ENCODE data around the gene MLLT6. TPM values are rescaled to one million over a fixed set of nuclear protein-coding genes. Genes with fewer than 3 reads are reported as not detected.

The MLLT6 gene
- total and polyA plus RNA-seq, 2 of the 13 experiments (the other 11 are each of a cell fraction or from before 2014, with no cell fraction given), result 50.7 to 69.5 TPM

DNA sequence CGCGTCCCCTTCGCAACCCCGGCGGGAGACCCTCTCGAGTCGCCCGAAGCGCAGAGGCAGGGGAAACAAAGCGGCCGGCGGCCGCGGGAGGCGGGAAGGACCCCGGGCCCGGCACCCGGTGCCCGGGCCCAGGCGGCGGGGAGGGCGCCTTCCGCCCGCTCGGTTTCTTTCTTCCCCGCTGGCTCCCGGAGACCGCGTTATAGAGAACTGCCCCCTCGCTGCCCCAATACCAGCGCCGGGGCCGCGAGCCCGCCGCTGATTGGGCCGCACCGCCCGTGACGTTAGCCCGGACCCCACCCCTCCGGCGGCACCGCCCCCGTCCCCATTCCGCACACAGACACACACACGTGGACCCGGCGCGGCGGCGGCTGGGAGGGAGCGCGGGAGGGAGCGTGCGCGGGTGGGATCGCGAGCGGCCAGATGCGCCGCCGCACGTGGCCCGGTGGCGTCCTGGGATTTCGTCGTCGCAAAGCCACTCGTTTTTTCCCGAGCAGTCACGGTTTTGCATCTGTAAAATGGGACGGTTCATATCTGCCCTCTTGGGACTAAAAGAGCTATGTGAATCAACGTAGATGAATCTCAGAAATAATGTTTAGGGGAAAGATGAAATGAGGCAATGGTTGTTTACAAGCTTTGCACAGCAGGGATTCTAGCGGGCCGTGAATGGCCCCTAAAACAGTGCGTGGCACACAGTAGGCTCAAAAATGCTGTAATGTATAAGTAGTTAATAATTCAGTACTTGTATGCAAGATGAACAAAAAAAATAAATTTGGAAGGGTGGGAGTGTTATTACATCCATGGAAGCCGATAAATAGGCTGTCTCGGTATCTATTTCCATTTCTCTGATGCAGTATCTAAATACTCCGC lies 30.1 kb upstream of the MLLT6 start, which contains the start of gene EPOP (continued):
- TF ChIP-seq PBX2 (CRISPR knock-in tag; IDR thresholded peaks at IDR 0.05) (no peak), TCF7L2 (IDR thresholded peaks at IDR 0.05; ENCODE audit: low read depth, low read length) (no peak), ZNF292 (CRISPR knock-in tag; IDR thresholded peaks at IDR 0.05; ENCODE audit: borderline replicate concordance, low read depth) (no peak), TGIF2 (CRISPR knock-in tag; IDR thresholded peaks at IDR 0.05) (peak; percentile 95), ATAD3A (CRISPR knock-in tag; IDR thresholded peaks at IDR 0.05) (no peak), TFE3 (CRISPR knock-in tag; IDR thresholded peaks at IDR 0.05) (peak; percentile 85), MYNN (CRISPR knock-in tag; IDR thresholded peaks at IDR 0.05; ENCODE audit: low read depth) (peak; percentile 84; the same call in 1 of the 2 replicates), HOXD1 (CRISPR knock-in tag; IDR thresholded peaks at IDR 0.05) (peak; percentile 53; the same call in 1 of the 2 replicates), ZNF180 (CRISPR knock-in tag; IDR thresholded peaks at IDR 0.05; ENCODE audit: borderline replicate concordance, low read depth) (0 out of 2 replicates have a peak, but pooled peaks have one; percentile 71), ZNF710 (CRISPR knock-in tag; IDR thresholded peaks at IDR 0.05; ENCODE audit: borderline replicate concordance) (no peak), ZNF10 (CRISPR knock-in tag; IDR thresholded peaks at IDR 0.05; ENCODE audit: borderline replicate concordance, low read depth) (no peak), TOE1 (CRISPR knock-in tag; IDR thresholded peaks at IDR 0.05) (peak; percentile 92; the same call in 1 of the 2 replicates), AGO2 (optimal IDR thresholded peaks at IDR 0.05; ENCODE audit: low read depth, low read length) (peak; percentile 43), RARA (CRISPR knock-in tag; IDR thresholded peaks at IDR 0.05) (peak; percentile 77), AHR (CRISPR knock-in tag; IDR thresholded peaks at IDR 0.05) (peak; percentile 96)
- TF ChIP-seq, protein P1, sequence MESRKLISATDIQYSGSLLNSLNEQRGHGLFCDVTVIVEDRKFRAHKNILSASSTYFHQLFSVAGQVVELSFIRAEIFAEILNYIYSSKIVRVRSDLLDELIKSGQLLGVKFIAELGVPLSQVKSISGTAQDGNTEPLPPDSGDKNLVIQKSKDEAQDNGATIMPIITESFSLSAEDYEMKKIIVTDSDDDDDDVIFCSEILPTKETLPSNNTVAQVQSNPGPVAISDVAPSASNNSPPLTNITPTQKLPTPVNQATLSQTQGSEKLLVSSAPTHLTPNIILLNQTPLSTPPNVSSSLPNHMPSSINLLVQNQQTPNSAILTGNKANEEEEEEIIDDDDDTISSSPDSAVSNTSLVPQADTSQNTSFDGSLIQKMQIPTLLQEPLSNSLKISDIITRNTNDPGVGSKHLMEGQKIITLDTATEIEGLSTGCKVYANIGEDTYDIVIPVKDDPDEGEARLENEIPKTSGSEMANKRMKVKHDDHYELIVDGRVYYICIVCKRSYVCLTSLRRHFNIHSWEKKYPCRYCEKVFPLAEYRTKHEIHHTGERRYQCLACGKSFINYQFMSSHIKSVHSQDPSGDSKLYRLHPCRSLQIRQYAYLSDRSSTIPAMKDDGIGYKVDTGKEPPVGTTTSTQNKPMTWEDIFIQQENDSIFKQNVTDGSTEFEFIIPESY (CRISPR knock-in tag; IDR thresholded peaks at IDR 0.05), result peak; percentile 59
- TF ChIP-seq, protein P2, sequence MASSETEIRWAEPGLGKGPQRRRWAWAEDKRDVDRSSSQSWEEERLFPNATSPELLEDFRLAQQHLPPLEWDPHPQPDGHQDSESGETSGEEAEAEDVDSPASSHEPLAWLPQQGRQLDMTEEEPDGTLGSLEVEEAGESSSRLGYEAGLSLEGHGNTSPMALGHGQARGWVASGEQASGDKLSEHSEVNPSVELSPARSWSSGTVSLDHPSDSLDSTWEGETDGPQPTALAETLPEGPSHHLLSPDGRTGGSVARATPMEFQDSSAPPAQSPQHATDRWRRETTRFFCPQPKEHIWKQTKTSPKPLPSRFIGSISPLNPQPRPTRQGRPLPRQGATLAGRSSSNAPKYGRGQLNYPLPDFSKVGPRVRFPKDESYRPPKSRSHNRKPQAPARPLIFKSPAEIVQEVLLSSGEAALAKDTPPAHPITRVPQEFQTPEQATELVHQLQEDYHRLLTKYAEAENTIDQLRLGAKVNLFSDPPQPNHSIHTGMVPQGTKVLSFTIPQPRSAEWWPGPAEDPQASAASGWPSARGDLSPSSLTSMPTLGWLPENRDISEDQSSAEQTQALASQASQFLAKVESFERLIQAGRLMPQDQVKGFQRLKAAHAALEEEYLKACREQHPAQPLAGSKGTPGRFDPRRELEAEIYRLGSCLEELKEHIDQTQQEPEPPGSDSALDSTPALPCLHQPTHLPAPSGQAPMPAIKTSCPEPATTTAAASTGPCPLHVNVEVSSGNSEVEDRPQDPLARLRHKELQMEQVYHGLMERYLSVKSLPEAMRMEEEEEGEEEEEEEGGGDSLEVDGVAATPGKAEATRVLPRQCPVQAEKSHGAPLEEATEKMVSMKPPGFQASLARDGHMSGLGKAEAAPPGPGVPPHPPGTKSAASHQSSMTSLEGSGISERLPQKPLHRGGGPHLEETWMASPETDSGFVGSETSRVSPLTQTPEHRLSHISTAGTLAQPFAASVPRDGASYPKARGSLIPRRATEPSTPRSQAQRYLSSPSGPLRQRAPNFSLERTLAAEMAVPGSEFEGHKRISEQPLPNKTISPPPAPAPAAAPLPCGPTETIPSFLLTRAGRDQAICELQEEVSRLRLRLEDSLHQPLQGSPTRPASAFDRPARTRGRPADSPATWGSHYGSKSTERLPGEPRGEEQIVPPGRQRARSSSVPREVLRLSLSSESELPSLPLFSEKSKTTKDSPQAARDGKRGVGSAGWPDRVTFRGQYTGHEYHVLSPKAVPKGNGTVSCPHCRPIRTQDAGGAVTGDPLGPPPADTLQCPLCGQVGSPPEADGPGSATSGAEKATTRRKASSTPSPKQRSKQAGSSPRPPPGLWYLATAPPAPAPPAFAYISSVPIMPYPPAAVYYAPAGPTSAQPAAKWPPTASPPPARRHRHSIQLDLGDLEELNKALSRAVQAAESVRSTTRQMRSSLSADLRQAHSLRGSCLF (CRISPR knock-in tag; IDR thresholded peaks at IDR 0.05; ENCODE audit: borderline replicate concordance), result peak; percentile 71; the same call in 1 of the 2 replicates

All from HepG2 (cell line).